ENCODE data around the gene ONECUT3.

GRCh38 chr19:1755467-1756171, 2.3 kb downstream of the ONECUT3 start:
- TF ChIP-seq CTCF (IDR thresholded peaks at IDR 0.05), result no peak
- TF ChIP-seq POLR2A (IDR thresholded peaks at IDR 0.05), result no peak
